ENCODE measurements around the gene MED14. TPM values are rescaled to one million over a fixed set of nuclear protein-coding genes. Genes with fewer than 3 reads are reported as not detected.

Gene MED14
- total and polyA plus RNA-seq, 2 of the 13 experiments (the other 11 are each of a cell fraction or from before 2014, with no cell fraction given), result 10.2 to 16.3 TPM

DNA sequence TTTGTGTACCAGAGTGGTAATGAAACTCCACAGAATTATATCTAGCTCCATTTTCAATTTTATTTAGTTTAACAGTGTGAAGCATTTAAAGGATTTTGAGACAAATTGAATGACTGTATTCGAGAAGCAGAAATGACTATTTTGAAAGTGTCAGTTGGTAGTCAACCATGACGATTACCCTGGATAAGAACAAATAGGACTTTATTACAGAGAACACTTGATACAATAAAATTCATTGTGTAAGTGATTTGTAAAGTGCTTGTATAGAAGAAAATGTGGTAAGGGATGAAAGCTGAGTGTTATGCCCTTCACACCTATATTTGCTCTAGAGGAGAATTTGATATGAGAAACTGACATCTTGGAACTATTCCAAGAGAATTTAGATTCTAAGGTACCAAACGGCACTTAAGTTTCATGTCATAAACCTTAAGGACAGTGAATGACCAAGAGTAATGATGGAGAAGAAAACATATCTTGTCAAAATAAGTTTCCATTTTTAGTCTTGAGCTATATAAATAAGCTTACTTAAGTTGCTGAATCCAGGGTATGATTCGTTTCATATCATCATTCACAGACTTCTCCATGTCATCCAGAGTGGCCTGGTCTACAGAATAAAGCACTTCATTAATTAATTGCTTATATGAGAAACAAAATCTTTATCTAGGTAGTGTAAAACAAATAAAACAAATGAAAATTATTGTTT is 34.6 kb downstream of the MED14 start (continued):
- TF ChIP-seq, protein P1, sequence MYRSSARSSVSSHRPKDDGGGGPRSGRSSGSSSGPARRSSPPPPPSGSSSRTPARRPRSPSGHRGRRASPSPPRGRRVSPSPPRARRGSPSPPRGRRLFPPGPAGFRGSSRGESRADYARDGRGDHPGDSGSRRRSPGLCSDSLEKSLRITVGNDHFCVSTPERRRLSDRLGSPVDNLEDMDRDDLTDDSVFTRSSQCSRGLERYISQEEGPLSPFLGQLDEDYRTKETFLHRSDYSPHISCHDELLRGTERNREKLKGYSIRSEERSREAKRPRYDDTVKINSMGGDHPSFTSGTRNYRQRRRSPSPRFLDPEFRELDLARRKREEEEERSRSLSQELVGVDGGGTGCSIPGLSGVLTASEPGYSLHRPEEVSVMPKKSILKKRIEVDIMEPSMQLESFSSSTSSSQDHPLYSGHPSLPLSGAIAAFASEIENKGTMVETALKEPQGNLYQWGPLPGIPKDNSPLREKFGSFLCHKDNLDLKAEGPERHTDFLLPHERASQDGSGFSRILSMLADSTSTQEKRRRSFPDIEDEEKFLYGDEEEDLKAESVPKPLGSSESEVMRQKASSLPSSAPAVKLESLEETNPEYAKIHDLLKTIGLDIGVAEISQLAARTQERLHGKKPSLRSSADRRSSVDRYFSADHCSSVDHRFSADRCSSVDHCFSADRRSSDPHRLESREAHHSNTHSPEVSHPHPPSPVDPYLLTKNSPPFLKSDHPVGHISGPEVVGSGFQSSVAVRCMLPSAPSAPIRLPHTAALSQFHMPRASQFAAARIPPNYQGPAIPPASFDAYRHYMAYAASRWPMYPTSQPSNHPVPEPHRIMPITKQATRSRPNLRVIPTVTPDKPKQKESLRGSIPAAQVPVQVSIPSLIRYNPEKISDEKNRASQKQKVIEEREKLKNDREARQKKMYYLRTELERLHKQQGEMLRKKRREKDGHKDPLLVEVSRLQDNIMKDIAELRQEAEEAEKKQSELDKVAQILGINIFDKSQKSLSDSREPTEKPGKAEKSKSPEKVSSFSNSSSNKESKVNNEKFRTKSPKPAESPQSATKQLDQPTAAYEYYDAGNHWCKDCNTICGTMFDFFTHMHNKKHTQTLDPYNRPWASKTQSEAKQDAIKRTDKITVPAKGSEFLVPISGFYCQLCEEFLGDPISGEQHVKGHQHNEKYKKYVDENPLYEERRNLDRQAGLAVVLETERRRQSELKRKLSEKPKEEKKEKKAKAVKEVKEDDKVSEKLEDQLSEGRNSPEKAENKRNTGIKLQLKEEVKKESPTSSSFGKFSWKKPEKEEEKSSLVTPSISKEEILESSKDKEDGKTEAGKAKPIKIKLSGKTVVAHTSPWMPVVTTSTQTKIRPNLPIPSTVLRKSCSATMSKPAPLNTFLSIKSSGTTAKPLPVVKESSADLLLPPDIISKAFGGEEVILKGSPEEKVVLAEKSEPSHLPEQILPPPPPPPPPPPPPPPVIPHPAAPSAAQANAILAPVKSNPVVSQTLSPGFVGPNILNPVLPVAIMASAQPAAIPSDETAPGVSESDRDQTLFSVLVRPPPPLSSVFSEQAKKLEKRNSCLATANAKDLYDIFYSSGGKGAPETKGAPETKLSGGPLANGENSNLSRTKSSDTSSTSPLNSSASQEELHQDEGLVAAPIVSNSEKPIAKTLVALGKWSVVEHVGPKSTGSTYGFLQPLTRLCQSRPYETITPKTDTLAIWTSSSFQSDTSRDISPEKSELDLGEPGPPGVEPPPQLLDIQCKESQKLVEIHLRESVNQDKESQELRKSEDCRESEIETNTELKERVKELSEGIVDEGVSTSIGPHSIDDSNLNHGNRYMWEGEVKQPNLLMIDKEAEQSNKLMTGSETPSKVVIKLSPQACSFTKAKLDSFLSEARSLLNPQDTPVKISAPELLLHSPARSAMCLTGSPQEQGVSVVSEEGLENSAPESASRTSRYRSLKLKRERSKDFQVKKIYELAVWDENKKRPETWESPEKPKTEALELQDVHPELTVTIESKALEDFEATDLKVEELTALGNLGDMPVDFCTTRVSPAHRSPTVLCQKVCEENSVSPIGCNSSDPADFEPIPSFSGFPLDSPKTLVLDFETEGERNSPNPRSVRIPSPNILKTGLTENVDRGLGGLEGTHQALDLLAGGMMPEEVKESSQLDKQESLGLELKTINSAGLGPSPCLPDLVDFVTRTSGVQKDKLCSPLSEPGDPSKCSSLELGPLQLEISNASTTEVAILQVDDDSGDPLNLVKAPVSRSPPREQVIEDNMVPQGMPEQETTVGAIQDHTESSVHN (CRISPR knock-in tag; IDR thresholded peaks at IDR 0.05), result no peak

DNA sequence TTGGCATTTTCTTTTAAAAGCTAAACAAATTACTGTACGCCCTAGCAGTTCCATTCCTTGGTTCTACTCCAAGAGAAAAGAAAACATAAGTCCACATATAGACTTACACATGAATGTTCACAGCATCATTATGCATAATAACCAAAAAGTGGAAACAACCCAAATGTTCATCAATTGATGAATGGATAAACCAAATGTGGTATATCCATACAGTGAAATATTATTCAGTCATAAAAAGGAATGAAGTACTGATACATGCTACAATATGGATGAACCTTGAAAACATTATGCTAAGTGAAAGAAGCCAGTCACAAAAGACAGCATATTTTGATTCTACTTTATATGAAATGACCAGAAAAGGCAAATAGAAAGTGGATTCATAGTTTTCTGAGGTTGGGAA is 36.5 kb downstream of the MED14 start:
- in situ Hi-C loops (cut with HindIII; ENCODE audit: extremely low pct_ligation_motif_present, low pct_unique_long_range_greater_than_20kb), result no loop called here
- H3K27ac ChIP-seq (ENCODE audit: extremely low read length, insufficient read depth, low read length), result no peak overlapping the region
- no peak for FAIRE-seq
- TF ChIP-seq ZBTB7A (CRISPR knock-in tag; IDR thresholded peaks at IDR 0.05), result no peak
- TF ChIP-seq, protein P2, sequence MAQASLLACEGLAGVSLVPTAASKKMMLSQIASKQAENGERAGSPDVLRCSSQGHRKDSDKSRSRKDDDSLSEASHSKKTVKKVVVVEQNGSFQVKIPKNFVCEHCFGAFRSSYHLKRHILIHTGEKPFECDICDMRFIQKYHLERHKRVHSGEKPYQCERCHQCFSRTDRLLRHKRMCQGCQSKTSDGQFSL (CRISPR knock-in tag; IDR thresholded peaks at IDR 0.05), result no peak
- TF ChIP-seq ZNF777 (CRISPR knock-in tag; IDR thresholded peaks at IDR 0.05), result no peak
- TF ChIP-seq, protein P3, sequence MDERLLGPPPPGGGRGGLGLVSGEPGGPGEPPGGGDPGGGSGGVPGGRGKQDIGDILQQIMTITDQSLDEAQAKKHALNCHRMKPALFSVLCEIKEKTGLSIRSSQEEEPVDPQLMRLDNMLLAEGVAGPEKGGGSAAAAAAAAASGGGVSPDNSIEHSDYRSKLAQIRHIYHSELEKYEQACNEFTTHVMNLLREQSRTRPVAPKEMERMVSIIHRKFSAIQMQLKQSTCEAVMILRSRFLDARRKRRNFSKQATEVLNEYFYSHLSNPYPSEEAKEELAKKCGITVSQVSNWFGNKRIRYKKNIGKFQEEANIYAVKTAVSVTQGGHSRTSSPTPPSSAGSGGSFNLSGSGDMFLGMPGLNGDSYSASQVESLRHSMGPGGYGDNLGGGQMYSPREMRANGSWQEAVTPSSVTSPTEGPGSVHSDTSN (CRISPR knock-in tag; IDR thresholded peaks at IDR 0.05), result no peak
- TF ChIP-seq, protein P4, sequence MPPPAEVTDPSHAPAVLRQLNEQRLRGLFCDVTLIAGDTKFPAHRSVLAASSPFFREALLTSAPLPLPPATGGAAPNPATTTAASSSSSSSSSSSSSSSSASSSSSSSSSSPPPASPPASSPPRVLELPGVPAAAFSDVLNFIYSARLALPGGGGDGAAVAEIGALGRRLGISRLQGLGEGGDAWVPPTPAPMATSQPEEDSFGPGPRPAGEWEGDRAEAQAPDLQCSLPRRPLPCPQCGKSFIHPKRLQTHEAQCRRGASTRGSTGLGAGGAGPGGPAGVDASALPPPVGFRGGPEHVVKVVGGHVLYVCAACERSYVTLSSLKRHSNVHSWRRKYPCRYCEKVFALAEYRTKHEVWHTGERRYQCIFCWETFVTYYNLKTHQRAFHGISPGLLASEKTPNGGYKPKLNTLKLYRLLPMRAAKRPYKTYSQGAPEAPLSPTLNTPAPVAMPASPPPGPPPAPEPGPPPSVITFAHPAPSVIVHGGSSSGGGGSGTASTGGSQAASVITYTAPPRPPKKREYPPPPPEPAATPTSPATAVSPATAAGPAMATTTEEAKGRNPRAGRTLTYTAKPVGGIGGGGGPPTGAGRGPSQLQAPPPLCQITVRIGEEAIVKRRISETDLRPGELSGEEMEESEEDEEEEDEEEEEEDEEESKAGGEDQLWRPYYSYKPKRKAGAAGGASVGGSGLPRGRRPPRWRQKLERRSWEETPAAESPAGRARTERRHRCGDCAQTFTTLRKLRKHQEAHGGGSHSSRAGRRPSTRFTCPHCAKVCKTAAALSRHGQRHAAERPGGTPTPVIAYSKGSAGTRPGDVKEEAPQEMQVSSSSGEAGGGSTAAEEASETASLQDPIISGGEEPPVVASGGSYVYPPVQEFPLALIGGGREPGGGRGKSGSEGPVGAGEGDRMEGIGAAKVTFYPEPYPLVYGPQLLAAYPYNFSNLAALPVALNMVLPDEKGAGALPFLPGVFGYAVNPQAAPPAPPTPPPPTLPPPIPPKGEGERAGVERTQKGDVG (CRISPR knock-in tag; IDR thresholded peaks at IDR 0.05; ENCODE audit: borderline replicate concordance), result no peak

More for the DNA sequence above, 36.5 kb downstream of the MED14 start:
- POLR2A ChIA-PET, result no interaction called here
- Histone ChIP-seq H3K4me3 (replicated peaks in 1 of 3; ENCODE audit: insufficient read depth in 1 of 3, low read depth in 2 of 3, low read length in 3 of 3) (no peak overlapping the region), H3K4me1 (ENCODE audit: insufficient read depth, low read length) (no peaks in the 10 kb centered on the region), H4K20me1 (ENCODE audit: insufficient read depth, low read length) (no peaks in the 10 kb centered on the region), H3K36me3 (replicated peaks in 1 of 2; ENCODE audit: control insufficient read depth in 1 of 2, insufficient read depth in 2 of 2, low read length in 2 of 2) (peaks cover 0 to 4% of the 10 kb centered on the region in 2 experiments; a peak in 1 of 5 replicates), H3K9ac (ENCODE audit: insufficient read depth, low read depth, low read length) (no peak overlapping the region), H2AFZ (ENCODE audit: low read length) (no peak overlapping the region), H3K27me3 (ENCODE audit: control insufficient read depth in 1 of 2, insufficient read depth in 2 of 2, low read length in 2 of 2) (no peaks in the 10 kb centered on the region), H3K79me2 (ENCODE audit: insufficient read depth, low read length) (no peaks in the 10 kb centered on the region), H3K4me2 (ENCODE audit: low read depth, low read length) (no peak overlapping the region), H3K9me3 (ENCODE audit: low read length) (no peaks in the 10 kb centered on the region)
- DNase-seq (ENCODE audit: low spot score), result no peak
- no TSS peak for BruUV-seq (replicated peaks)
- CTCF ChIA-PET (ENCODE audit: low intra/inter-chr PET ratio, low total read pairs), result no interaction called here
- no peak for ATAC-seq
- 94% methylated on average over 1 of the region's 1 CpG for WGBS (ENCODE audit: low lambda C conversion rate)
- intact Hi-C loops (cut with micrococcal nuclease; ENCODE audit: unreplicated experiment), result no loop called here

All from HepG2 (cell line).